Dermis blood vessel endothelial cell (primary cell): Measurements from ENCODE around the gene CBY1. TPM values are rescaled to one million over a fixed set of nuclear protein-coding genes. Genes with fewer than 3 reads are reported as not detected.
A peak's percentile ranks its signal among the peaks of the same experiment; 100 is the strongest.
"Not testable (repeated sequence)": the region's sequence is repeated elsewhere in the genome, so short reads cannot be mapped to it uniquely, and the experiment has no call there.

Source experiments
- DNase-seq: peaks from one replicate; pipeline ENCODE4 v3.0.0; 2010
- total RNA-seq: library from RNA; depleted of rRNA; stranded (reverse); fragments of >200 nt; gene quantifications from 2 replicates; pipeline ENCODE4 v1.2.3, GENCODE V29; 2014

Gene CBY1
- total RNA-seq = 15.1 and 18.4 TPM in 2 replicates

DNA sequence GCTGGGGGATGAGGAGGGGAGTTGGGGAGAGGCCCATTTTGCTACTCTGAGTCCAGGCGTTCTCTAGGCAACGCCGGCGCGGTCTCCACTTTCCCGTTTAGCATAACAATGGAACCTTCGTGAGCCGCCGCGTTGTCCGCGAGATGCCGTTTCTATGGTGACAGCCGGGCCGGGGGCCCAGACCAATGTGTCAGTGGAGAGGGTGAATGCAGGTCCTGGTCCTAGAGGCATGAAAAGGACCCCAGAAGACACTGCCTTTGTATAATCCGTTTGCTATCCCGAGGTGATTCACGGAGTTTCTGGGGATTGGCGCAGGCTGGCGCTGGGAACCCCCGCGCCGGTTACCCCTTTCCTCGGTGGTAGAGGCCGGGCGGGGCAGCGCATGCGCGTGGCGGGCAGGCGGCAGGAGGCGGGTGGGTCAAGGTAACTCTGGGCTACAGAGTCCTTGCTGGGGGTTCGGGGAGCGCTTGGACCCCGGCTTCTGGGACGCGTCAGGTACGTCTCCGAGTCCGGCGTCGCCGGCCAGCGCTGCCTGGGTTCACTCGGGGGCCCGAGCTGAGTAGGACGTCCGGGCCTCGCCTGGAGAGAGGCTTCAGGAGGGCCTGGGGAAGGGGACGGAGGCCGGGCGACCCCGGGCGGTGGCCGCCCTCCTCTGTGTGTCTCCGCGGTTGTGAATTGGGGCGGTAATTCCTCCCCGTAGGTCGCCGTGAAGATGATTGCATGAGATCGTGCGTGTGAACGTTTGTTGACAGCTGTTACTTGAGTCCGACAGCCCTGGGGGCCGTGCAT lies at the start of gene CBY1, which contains the start of gene FAM227A:
Gene CBY1, plus strand, starts transcription at position 383 of the 789 bp plus-strand sequence. CDS start 11,417 bp downstream, outside the sequence.
Gene FAM227A, minus strand, starts transcription at position 137 of the 789 bp plus-strand sequence. CDS start 6,224 bp downstream, outside the sequence.
- peak; percentile 94 for DNase-seq

- DNase-seq = no peak
These were observed 48.8 kb upstream of the CBY1 start for GRCh38 chr22:38607680-38608079.

- no peak for DNase-seq
These were observed 47.3 kb upstream of the CBY1 start for GRCh38 chr22:38608992-38609750.

GRCh38 chr22:38610234-38610633 lies 46.2 kb upstream of the CBY1 start:
- no peak for DNase-seq

DNA sequence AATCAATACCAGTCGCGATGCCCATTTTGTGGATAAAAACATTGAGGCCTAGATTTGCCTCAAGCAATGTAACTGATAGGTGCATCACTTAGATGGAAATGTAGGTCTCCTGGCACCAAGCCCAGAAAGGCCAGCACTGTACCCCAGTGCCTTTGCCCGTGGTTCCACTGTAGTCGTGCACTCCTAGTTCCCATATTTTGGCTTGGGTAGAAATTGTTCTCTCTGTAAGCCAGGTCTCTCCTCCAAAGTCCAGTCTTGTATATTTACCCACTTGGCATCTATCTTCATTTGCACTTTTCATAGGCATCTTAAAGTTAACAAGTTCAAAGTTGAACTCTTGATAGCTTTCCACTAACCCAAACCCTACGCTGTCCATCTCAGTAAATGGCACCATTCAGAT lies 44.9 kb upstream of the CBY1 start:
- DNase-seq = no peak

DNA sequence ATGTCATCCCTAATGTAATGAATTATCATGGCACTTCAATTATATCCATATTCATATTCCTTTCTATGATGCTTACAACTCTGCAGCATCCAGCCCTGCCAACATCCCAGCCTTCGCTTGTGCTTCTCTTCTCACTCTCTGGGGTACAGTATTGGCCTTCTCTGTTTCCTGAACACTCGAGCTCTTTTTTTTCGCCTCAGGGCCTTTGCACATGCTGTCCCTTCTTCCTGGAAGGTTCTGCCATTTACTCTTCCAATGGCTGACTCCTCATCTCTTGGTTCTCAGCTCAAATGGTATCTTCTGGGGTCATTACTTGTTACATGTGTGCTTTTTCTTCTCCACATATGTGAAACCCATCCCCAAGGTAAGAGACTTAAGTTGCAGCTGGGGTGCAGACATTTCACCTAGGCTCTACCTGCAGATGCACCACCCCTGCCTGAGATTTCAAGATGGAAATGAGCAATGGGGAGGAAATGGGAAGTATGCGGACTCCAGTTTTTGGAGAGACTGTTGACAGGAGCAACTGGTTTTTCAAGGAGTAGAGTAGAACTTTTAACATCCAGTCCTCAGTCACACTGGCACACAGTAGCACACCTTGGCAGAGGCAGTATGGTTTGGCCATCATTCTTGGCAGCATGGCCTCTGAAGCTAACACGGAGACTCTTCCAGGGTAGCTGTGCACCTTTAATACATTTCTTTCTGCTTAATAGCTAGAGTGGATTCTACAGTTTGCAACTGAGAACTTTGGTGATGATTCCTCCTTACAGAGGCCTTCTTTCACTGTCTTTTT lies 44.0 kb upstream of the CBY1 start:
- DNase-seq = no peak

DNA sequence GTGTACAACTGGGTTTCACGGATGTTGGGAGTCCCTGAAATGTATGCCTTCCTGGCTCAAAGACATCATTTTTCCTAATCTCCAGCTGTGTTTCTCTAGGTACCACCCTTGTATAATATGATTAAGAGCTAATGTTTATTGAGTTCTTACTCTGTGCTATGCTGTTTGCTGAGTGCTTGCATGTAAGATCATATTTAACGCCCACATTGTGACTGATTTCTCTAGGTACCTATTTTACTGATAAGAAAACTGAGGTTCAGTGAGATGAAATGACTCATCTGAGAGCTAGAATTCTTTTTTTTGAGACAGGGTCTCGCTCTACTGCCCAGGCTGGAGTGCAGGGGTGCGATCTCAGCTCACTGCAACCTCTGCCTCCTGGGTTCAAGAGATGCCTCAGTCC lies 42.9 kb upstream of the CBY1 start:
- DNase-seq = no peak

DNA sequence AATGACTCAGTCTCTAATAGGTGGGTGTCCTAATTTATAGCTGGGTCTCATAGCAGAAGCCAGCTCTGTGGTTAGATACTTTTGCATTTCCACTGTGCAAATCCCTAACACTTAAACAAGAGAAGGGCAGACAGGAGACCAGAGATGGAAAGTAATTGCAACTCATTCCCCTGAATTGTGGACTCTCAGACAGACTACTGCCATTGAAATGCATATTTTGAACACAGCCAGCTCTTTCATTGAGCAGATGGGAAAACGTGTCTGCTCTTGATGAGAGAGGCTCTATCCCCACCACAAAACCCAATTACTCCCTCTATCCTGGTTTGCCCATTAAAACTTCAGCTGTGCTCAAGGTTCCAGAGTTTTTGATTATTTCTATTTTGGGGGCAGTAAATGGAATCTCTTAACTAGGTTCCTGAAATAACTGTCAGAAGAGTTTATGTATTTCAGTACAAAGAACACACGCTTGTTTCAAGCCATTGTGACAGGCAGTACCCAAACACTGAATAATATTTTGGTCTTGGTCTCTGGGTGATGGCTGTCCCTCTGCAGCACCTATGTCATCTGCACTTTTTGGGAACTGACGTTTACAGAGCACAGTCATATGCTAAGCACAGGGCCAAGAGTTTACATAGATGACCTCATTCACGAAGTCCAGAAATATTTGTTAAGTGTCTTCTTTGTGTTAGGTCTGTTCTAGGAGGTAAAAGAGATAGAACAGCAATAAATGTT lies 41.9 kb upstream of the CBY1 start:
- DNase-seq = no peak

GRCh38 chr22:38615064-38615405 lies 41.4 kb upstream of the CBY1 start:
- not testable (repeated sequence) for DNase-seq

GRCh38 chr22:38618258-38618657 lies 38.2 kb upstream of the CBY1 start:
- DNase-seq = no peak

DNA sequence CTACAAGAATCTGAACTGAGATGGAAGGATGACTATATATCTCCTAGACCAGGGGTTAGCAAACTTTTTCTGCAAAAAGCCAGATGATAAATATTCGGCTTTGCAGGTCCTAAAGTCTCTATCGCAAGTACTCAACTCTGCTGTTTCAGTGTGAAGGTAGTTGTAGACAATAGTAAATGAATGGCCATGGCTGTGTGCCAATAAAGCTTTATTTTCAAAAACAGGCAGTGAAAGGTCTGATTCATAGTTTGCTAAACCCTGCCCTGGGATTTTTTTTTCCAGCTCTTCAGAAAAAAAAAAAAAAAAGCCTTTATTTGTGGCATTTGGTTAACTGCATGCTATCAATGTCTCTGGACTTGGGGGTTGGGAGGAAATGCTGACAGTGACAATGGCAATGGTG lies 37.8 kb upstream of the CBY1 start:
- peak; percentile 24 for DNase-seq

DNA sequence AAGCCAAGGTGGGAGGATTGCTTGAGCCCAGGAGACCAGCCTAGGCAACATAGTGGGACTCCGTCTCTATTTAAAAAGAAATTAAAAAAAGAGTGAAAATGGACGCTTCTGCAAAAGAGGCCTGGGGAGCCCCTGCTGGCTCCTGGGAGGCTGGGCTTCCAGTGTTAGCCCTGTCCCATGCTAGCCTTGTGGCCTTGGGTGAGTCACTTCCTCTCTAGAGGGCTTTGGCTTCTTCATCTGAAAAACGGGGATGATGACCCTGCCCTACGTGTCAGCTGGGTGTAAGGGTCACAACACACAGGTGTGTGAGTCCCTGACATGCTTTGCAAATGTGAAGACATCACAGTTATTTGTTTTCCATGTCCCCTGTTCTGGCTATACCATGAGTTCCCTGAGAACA lies 33.1 kb upstream of the CBY1 start:
- no peak for DNase-seq

GRCh38 chr22:38628444-38628843 lies 28.0 kb upstream of the CBY1 start:
- DNase-seq = no peak

GRCh38 chr22:38629108-38629507 lies 27.3 kb upstream of the CBY1 start:
- DNase-seq = no peak

- no peak for DNase-seq
These were observed 24.7 kb upstream of the CBY1 start for GRCh38 chr22:38631724-38632123.

GRCh38 chr22:38632528-38632927 lies 23.9 kb upstream of the CBY1 start:
- no peak for DNase-seq

GRCh38 chr22:38638216-38638615 lies 18.2 kb upstream of the CBY1 start:
- no peak for DNase-seq

DNA sequence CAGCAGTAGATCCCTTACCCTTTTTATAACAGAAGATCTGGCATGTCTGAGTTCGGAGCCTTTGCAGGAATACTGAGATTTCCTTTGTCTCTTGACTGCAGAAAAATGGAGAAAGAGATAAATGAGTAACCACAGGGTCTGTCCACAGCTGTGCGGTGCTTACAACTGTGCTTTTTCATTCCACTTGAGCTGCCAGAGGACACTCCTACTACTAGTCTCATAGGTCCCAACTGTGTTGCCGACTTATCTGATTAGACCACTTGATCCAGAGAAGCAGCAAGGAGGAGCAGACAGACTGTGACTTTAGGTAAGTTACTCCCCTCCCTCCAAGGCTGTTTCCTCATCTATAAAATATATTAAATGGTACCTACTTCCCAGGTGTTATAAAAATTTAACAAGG lies 17.7 kb upstream of the CBY1 start:
- no peak for DNase-seq

- DNase-seq = no peak
These were observed 14.9 kb upstream of the CBY1 start for GRCh38 chr22:38641476-38642040.

DNA sequence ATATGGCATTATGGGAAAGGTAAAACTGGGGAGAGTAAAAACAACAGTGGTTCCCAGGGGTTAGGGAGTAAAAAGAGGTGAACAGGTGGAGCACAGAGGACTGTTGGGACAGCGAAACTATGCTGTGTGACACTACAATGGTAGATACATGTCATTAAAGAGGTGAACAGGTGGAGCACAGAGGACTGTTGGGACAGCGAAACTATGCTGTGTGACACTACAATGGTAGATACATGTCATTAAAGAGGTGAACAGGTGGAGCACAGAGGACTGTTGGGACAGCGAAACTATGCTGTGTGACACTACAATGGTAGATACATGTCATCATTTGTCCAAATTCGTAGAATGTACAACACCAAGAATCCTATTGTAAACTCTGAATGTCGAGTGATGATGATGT lies 12.2 kb upstream of the CBY1 start:
- not testable (repeated sequence) for DNase-seq

GRCh38 chr22:38645430-38645829 lies 11.0 kb upstream of the CBY1 start:
- DNase-seq = no peak
